GM12891 (cell line): ENCODE measurements around the gene TCF20.

ENCODE experiments used
- POLR2A ChIP-seq: IDR thresholded peaks from 2 replicates; pipeline ENCODE4 v1.6.1; 2011; ENCODE audit warnings: low read depth, low read length, control low read depth
- POLR2AphosphoS5 ChIP-seq: IDR thresholded peaks from 2 replicates; pipeline ENCODE4 v1.6.1; 2011; ENCODE audit warnings: low read depth, low read length, control low read depth
- TAF1 ChIP-seq: IDR thresholded peaks from 2 replicates; pipeline ENCODE4 v1.6.1; 2011; ENCODE audit warnings: low read depth, low read length, control low read depth

DNA sequence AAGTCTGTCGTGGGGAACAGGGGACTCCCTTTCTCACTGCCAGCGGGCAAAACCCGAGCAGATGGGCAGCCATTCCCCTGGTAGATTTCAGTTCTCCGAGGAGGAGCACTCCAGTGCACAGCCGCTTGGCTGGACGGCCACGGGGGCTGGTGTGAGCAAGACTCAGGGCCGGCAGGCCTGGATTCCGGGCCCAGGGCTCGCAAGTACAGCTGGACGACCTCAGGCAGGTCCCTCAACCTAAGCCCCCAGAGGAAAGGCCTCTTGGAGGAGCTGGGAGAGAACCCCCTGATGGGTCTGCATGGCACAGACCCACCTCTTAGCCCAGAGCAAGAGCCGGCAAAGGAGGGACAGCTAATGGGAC is 31.3 kb upstream of the TCF20 start:
- TF ChIP-seq POLR2A (no peak), TAF1 (no peak), POLR2AphosphoS5 (no peak)
